Fibroblast of villous mesenchyme (primary cell): ENCODE measurements around the gene TTC12. TPM values are rescaled to one million over a fixed set of nuclear protein-coding genes. Genes with fewer than 3 reads are reported as not detected.

ENCODE experiments used
- DNase-seq: peaks from one replicate; pipeline ENCODE4 v3.0.0-alpha.2; 2010; ENCODE audit warnings: low read depth
- H3K4me3 ChIP-seq: 2 replicates; pipeline ENCODE4 v1.5.1; 2011; ENCODE audit warnings: low read depth, mild to moderate bottlenecking, low read length
- total RNA-seq: library from RNA; depleted of rRNA; stranded (reverse); fragments of >200 nt; gene quantifications from 2 replicates; pipeline ENCODE4 v1.2.3, GENCODE V29; 2012
- TF ChIP-seq, protein P1 (sequence below): IDR thresholded peaks from 2 replicates; pipeline ENCODE4 v1.5.1; 2012; ENCODE audit warnings: low read depth, mild to moderate bottlenecking, low read length; ENCODE audit not compliant: insufficient read depth

TTC12 gene
- total RNA-seq, 1 donor, result 16.0 TPM

- no peak for DNase-seq
- TF ChIP-seq, protein P1, sequence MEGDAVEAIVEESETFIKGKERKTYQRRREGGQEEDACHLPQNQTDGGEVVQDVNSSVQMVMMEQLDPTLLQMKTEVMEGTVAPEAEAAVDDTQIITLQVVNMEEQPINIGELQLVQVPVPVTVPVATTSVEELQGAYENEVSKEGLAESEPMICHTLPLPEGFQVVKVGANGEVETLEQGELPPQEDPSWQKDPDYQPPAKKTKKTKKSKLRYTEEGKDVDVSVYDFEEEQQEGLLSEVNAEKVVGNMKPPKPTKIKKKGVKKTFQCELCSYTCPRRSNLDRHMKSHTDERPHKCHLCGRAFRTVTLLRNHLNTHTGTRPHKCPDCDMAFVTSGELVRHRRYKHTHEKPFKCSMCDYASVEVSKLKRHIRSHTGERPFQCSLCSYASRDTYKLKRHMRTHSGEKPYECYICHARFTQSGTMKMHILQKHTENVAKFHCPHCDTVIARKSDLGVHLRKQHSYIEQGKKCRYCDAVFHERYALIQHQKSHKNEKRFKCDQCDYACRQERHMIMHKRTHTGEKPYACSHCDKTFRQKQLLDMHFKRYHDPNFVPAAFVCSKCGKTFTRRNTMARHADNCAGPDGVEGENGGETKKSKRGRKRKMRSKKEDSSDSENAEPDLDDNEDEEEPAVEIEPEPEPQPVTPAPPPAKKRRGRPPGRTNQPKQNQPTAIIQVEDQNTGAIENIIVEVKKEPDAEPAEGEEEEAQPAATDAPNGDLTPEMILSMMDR, result no peak
Measured at GRCh38 chr11:113370634-113371033, 56.3 kb downstream of the TTC12 start.

GRCh38 chr11:113372309-113372708, 57.9 kb downstream of the TTC12 start:
- H3K4me3 ChIP-seq, result no peak overlapping the region
- TF ChIP-seq, protein P1, result peak; percentile 23
- DNase-seq, result no peak

More at GRCh38 chr11:113370634-113371033, 56.3 kb downstream of the TTC12 start:
- H3K4me3 ChIP-seq, result no peak overlapping the region

GRCh38 chr11:113373306-113373705, 58.9 kb downstream of the TTC12 start:
- peak; percentile 23 for DNase-seq
- TF ChIP-seq, protein P1, result no peak
- no peak overlapping the region for H3K4me3 ChIP-seq

GRCh38 chr11:113373981-113374560, 59.7 kb downstream of the TTC12 start:
- TF ChIP-seq, protein P1, result no peak
- DNase-seq, result peak; percentile 69
- H3K4me3 ChIP-seq, result peak overlapping the region; percentile 31

GRCh38 chr11:113375402-113375801, 61.0 kb downstream of the TTC12 start:
- TF ChIP-seq, protein P1, result no peak
- DNase-seq, result no peak
- no peak overlapping the region for H3K4me3 ChIP-seq

DNA sequence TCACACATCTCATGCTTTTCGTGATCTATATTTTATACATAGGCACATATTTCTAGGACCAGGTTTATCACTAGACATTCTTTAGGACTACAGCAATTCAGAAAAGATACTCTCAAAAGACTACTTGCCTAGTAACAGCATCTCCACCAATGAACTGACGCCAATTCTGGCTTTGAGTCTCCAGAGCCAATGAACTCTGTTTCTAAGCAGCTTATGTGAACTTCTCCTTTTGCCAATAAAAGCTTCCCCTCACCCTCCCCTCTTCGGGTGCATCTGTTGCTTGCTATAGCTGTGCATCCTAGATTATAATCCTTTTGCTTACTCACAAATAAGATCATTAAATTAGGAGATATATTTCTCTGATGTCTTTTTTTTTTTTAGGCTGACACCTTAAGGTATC, 61.8 kb downstream of the TTC12 start:
- no peak overlapping the region for H3K4me3 ChIP-seq
- DNase-seq, result peak; percentile 66
- TF ChIP-seq, protein P1, result no peak
